ENCODE results near the gene POLR2H.
A peak's percentile ranks its signal among the peaks of the same experiment; 100 is the strongest.

POLR2H gene

DNA sequence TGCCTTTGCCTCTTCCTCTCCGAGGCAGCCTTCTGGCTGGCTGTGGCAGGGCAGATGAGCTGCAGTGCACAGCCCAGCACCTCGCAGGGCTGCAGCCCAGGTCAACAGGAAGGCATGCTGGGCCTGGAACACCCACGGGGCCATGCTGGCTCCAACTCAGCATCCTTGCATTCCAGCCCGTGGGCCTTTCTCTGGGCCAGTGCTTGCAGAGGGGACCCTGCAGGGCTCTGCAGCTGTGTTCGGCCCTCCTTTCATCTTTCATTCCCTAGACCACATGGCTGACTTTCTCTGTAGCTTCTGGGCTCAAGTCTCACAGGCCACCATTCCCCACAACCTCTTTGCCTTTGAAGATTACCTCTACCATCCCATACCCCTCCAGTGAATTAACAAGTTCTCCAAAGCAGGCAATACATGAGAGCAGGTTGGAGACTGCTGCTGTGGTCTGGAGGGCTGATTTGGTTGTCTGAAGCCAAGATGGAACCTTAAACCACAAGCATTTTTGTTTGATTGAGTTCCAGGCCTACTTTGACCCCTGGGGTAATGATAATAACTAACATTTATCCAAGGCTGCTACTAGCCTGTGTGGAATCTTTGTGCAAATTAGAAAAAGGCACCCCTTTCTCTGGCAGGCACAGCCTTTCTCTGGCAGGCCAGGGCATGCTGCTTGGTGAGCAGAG is 18.2 kb upstream of the POLR2H start:
- TF ChIP-seq EP300 (IDR thresholded peaks at IDR 0.05; ENCODE audit: borderline replicate concordance) = no peak
- no peak for TF ChIP-seq ZBTB7A (IDR thresholded peaks at IDR 0.05; ENCODE audit: low read depth)
- no peak for TF ChIP-seq EGR1 (IDR thresholded peaks at IDR 0.05)
- TF ChIP-seq CEBPB (IDR thresholded peaks at IDR 0.05) = no peak
- TF ChIP-seq, protein P1, sequence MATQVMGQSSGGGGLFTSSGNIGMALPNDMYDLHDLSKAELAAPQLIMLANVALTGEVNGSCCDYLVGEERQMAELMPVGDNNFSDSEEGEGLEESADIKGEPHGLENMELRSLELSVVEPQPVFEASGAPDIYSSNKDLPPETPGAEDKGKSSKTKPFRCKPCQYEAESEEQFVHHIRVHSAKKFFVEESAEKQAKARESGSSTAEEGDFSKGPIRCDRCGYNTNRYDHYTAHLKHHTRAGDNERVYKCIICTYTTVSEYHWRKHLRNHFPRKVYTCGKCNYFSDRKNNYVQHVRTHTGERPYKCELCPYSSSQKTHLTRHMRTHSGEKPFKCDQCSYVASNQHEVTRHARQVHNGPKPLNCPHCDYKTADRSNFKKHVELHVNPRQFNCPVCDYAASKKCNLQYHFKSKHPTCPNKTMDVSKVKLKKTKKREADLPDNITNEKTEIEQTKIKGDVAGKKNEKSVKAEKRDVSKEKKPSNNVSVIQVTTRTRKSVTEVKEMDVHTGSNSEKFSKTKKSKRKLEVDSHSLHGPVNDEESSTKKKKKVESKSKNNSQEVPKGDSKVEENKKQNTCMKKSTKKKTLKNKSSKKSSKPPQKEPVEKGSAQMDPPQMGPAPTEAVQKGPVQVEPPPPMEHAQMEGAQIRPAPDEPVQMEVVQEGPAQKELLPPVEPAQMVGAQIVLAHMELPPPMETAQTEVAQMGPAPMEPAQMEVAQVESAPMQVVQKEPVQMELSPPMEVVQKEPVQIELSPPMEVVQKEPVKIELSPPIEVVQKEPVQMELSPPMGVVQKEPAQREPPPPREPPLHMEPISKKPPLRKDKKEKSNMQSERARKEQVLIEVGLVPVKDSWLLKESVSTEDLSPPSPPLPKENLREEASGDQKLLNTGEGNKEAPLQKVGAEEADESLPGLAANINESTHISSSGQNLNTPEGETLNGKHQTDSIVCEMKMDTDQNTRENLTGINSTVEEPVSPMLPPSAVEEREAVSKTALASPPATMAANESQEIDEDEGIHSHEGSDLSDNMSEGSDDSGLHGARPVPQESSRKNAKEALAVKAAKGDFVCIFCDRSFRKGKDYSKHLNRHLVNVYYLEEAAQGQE (IDR thresholded peaks at IDR 0.05; ENCODE audit: low read depth) = no peak
- no peak for TF ChIP-seq TEAD4 (IDR thresholded peaks at IDR 0.05)
- TF ChIP-seq FOXM1 (IDR thresholded peaks at IDR 0.05; ENCODE audit: borderline replicate concordance, low read depth) = no peak
- TF ChIP-seq TCF12 (IDR thresholded peaks at IDR 0.05; ENCODE audit: low read depth) = no peak
- TF ChIP-seq TAF1 (IDR thresholded peaks at IDR 0.05; ENCODE audit: low read depth) = no peak
- no peak for TF ChIP-seq YY1 (IDR thresholded peaks at IDR 0.05; ENCODE audit: low read depth)
- TF ChIP-seq, protein P2, sequence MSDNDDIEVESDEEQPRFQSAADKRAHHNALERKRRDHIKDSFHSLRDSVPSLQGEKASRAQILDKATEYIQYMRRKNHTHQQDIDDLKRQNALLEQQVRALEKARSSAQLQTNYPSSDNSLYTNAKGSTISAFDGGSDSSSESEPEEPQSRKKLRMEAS (IDR thresholded peaks at IDR 0.05) = no peak

DNA sequence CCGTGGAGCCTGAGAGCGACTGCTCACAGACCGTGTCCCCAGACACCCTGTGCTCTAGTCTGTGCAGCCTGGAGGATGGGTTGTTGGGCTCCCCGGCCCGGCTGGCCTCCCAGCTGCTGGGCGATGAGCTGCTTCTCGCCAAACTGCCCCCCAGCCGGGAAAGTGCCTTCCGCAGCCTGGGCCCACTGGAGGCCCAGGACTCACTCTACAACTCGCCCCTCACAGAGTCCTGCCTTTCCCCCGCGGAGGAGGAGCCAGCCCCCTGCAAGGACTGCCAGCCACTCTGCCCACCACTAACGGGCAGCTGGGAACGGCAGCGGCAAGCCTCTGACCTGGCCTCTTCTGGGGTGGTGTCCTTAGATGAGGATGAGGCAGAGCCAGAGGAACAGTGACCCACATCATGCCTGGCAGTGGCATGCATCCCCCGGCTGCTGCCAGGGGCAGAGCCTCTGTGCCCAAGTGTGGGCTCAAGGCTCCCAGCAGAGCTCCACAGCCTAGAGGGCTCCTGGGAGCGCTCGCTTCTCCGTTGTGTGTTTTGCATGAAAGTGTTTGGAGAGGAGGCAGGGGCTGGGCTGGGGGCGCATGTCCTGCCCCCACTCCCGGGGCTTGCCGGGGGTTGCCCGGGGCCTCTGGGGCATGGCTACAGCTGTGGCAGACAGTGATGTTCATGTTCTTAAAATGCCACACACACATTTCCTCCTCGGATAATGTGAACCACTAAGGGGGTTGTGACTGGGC is 16.8 kb upstream of the POLR2H start:
- no peak for TF ChIP-seq RAD21 (IDR thresholded peaks at IDR 0.05; ENCODE audit: low read depth)
- TF ChIP-seq NFIC (IDR thresholded peaks at IDR 0.05) = no peak
- TF ChIP-seq, protein P3, sequence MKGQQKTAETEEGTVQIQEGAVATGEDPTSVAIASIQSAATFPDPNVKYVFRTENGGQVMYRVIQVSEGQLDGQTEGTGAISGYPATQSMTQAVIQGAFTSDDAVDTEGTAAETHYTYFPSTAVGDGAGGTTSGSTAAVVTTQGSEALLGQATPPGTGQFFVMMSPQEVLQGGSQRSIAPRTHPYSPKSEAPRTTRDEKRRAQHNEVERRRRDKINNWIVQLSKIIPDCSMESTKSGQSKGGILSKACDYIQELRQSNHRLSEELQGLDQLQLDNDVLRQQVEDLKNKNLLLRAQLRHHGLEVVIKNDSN (IDR thresholded peaks at IDR 0.05) = no peak
- no peak for TF ChIP-seq TAF1 (IDR thresholded peaks at IDR 0.05; ENCODE audit: low read depth)
- TF ChIP-seq EGR1 (IDR thresholded peaks at IDR 0.05) = no peak
- TF ChIP-seq, protein P1 (IDR thresholded peaks at IDR 0.05; ENCODE audit: low read depth) = no peak

DNA sequence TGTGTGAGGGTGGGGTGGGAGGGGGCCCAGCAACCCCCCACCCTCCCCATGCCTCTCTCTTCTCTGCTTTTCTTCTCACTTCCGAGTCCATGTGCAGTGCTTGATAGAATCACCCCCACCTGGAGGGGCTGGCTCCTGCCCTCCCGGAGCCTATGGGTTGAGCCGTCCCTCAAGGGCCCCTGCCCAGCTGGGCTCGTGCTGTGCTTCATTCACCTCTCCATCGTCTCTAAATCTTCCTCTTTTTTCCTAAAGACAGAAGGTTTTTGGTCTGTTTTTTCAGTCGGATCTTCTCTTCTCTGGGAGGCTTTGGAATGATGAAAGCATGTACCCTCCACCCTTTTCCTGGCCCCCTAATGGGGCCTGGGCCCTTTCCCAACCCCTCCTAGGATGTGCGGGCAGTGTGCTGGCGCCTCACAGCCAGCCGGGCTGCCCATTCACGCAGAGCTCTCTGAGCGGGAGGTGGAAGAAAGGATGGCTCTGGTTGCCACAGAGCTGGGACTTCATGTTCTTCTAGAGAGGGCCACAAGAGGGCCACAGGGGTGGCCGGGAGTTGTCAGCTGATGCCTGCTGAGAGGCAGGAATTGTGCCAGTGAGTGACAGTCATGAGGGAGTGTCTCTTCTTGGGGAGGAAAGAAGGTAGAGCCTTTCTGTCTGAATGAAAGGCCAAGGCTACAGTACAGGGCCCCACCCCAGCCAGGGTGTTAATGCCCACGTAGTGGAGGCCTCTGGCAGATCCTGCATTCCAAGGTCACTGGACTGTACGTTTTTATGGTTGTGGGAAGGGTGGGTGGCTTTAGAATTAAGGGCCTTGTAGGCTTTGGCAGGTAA is 16.0 kb upstream of the POLR2H start:
- TF ChIP-seq, protein P1 (IDR thresholded peaks at IDR 0.05; ENCODE audit: low read depth) = peak; percentile 18; the same call in 1 of the 2 replicates
- TF ChIP-seq EP300 (IDR thresholded peaks at IDR 0.05; ENCODE audit: borderline replicate concordance) (peak; percentile 22; the same call in 1 of the 2 replicates), FOXM1 (IDR thresholded peaks at IDR 0.05; ENCODE audit: borderline replicate concordance, low read depth) (peak; percentile 47), CREB1 (IDR thresholded peaks at IDR 0.05; ENCODE audit: low read depth) (no peak; the same call in 1 of the 2 replicates), YY1 (IDR thresholded peaks at IDR 0.05; ENCODE audit: low read depth) (no peak), TEAD4 (IDR thresholded peaks at IDR 0.05) (peak; percentile 91), CEBPB (IDR thresholded peaks at IDR 0.05) (0 out of 2 replicates have a peak, but pooled peaks have one; percentile 29), TAF1 (IDR thresholded peaks at IDR 0.05; ENCODE audit: low read depth) (no peak), EGR1 (IDR thresholded peaks at IDR 0.05) (no peak), NFIC (IDR thresholded peaks at IDR 0.05) (peak; percentile 77), ZBTB7A (IDR thresholded peaks at IDR 0.05; ENCODE audit: low read depth) (peak; percentile 42; the same call in 1 of the 2 replicates), TCF12 (IDR thresholded peaks at IDR 0.05; ENCODE audit: low read depth) (peak; percentile 54; the same call in 1 of the 2 replicates), RAD21 (IDR thresholded peaks at IDR 0.05; ENCODE audit: low read depth) (peak; percentile 54)
- TF ChIP-seq, protein P2 (IDR thresholded peaks at IDR 0.05) = peak; percentile 70
- TF ChIP-seq, protein P3 (IDR thresholded peaks at IDR 0.05) = peak; percentile 87
